Esophagus squamous epithelium (tissue), 5 donors: ENCODE data around the gene PTPRD. TPM values are rescaled to one million over a fixed set of nuclear protein-coding genes. Genes with fewer than 3 reads are reported as not detected.

Source experiments
- DNase-seq: peaks from one replicate; lab custom pipeline; 2025; lab: John Stamatoyannopoulos, UW
- H3K27ac ChIP-seq, 4 donors: fragments of 200-600 bp; sonication (generic); one replicate each; pipeline ENCODE4 v1.5.1; 2016 to 2019; ENCODE audit warnings: mild to moderate bottlenecking in 1 of 4
- H3K27me3 ChIP-seq, 4 donors: fragments of 200-600 bp; sonication (generic); 1 replicate in 3 of 4; 2 replicates in 1 of 4; pipeline versions ENCODE4 v1.5.1 to v1.6.0; 2017 to 2021; ENCODE audit warnings: antibody characterized with exemption in 1 of 4
- H3K36me3 ChIP-seq, 3 donors: fragments of 200-600 bp; sonication (generic); one replicate each; pipeline ENCODE4 v1.5.1; 2016 to 2019
- H3K4me1 ChIP-seq, 3 donors: fragments of 200-600 bp; sonication (generic); one replicate each; pipeline ENCODE4 v1.5.1; 2017 to 2019
- H3K4me3 ChIP-seq, 4 donors: fragments of 200-600 bp; sonication (generic); 1 replicate in 3 of 4; 2 replicates in 1 of 4; pipeline ENCODE4 v1.5.1; 2016 to 2019; ENCODE audit warnings: mild to moderate bottlenecking in 2 of 4, moderate library complexity in 1 of 4
- H3K9me3 ChIP-seq, 3 donors: fragments of 200-600 bp; sonication (generic); one replicate each; pipeline ENCODE4 v1.5.1; 2016 to 2019
- CTCF ChIP-seq, 6 experiments: fragments of 450-650 bp in 4 of 6; fragments of 200-600 bp in 2 of 6; sonication (generic) in 2 of 6; IDR thresholded peaks; one replicate each; pipeline ENCODE4 v1.5.1; 2016 to 2019; ENCODE audit warnings: antibody characterized with exemption in 6 of 6, mild to moderate bottlenecking in 4 of 6, moderate library complexity in 4 of 6
- POLR2A ChIP-seq, 4 donors: fragments of 450-650 bp; IDR thresholded peaks; one replicate each; pipeline ENCODE4 v1.6.1; 2017; ENCODE audit warnings: antibody characterized with exemption in 4 of 4, mild to moderate bottlenecking in 4 of 4, moderate library complexity in 3 of 4
- WGBS, 2 donors: methylation state at CpG; one replicate each; pipeline ENCODE4 v1.1.5; 2018; 5-methylcytosine and 5-hydroxymethylcytosine counted together
- intact Hi-C: fragments of 100-400 bp; cut with DNase I; formaldehyde crosslinking; loops from one replicate; pipeline ENCODE4 v1.15.0; 2022
- total RNA-seq, 4 donors: library from RNA; depleted of rRNA; stranded (reverse); fragments of >200 nt; gene quantifications; one replicate each; pipeline ENCODE4 v1.1.0, GENCODE V29; 2016
- donor health status: DM: yes; HTN: yes; CAD: no.

PTPRD gene
- total RNA-seq, 4 donors from 2014 or later, result 0.23 to 16.3 (median 6.6) TPM

DNA sequence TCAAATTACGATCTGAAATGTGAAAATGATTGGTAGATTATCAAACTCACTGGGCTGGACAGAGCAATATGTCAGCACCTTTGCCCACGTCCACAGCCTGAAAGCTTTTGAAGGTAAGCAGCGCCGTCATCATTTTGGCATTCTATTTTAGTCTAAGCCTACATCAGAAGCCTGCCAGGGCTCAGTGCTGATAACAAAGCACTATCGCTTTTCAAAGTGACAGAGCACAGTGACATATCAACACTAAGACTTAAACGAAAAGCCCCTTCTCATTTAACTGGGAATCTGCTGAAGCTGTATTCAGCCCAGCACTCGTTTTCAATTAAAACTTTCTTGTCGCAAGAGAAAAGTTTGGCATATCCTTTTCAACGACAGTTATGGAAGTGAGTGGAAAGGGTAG is 1076.3 kb downstream of the PTPRD start:
- H3K27me3 ChIP-seq, result no peaks in the 10 kb centered on the region
- H3K27ac ChIP-seq, result no peak overlapping the region
- no peak overlapping the region for H3K4me3 ChIP-seq
- no peaks in the 10 kb centered on the region for H3K36me3 ChIP-seq
- intact Hi-C loops, result no loop called here
- no peak for DNase-seq
- H3K9me3 ChIP-seq, result no peaks in the 10 kb centered on the region
- TF ChIP-seq POLR2A (IDR thresholded peaks at IDR 0.05) (no peak), CTCF (IDR thresholded peaks at IDR 0.05) (no peak)
- 41 to 45% methylated on average over 9 of the region's 9 CpGs for WGBS, 2 donors
- H3K4me1 ChIP-seq, result no peaks in the 10 kb centered on the region

DNA sequence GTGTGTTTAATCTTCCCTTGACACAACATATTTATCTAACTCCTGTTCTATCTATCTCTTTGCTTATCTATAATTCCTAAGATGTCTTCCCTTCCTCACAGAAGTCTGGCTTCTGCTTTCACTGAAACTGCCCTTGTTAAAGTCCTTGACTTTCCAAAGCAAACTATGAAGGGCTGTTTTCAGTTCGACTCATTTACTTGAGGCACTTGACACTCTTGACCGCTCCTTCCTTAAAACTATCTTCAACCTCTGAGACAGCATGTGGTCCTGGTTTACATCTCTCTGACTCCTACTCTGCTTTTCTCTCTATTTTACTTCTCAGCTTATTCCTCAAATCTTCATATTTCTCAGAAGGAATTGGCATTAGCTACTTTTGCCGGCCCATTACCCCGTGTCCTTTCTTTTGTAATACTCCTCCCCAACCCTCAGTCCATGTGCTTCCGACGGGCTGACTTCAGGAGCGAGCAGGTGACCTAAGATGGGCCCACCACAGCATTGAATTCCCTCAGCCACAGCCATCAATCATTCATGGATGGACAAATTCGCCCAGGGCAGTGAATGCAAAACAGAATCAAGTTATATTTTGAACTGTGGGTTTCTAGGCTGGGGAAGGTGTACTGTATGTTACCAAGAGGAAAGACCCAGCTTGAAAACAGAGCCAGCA is 1089.2 kb downstream of the PTPRD start:
- 60 to 73% methylated on average over 8 of the region's 8 CpGs for WGBS, 2 donors
- no peak overlapping the region for H3K4me3 ChIP-seq
- DNase-seq, result no peak

DNA sequence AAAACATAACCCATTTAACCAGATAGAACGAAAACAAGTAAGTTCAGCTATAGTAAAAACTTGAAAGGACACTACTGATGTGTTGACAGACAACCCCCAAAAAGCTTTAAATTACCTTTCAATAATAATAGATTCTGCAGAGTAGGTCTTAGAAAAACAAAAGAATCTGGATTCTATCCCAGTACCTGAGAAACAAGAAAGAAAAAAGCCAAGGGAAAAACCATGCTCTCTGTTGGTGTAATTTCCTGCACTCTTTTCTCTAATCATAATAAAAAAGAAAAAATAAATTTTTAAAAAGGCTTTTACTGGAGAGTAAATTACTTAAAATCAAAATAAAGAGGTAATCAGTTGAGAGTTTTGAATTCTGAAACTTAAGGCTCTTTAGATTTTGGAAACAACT is 1090.4 kb downstream of the PTPRD start:
- intact Hi-C loops, result no loop called here
- Histone ChIP-seq H3K36me3 (no peaks in the 10 kb centered on the region), H3K4me3 (no peak overlapping the region), H3K27me3 (no peaks in the 10 kb centered on the region), H3K4me1 (no peaks in the 10 kb centered on the region), H3K27ac (no peak overlapping the region), H3K9me3 (no peaks in the 10 kb centered on the region)
- TF ChIP-seq POLR2A (IDR thresholded peaks at IDR 0.05) (no peak), CTCF (IDR thresholded peaks at IDR 0.05) (no peak)
- 25 to 41% methylated on average over 1 of the region's 1 CpG for WGBS, 2 donors
- DNase-seq, result no peak

More for the DNA sequence above, 1089.2 kb downstream of the PTPRD start:
- Histone ChIP-seq H3K27ac (no peak overlapping the region), H3K36me3 (no peaks in the 10 kb centered on the region), H3K9me3 (no peaks in the 10 kb centered on the region), H3K27me3 (no peaks in the 10 kb centered on the region), H3K4me1 (no peaks in the 10 kb centered on the region)
- intact Hi-C loops, result no loop called here
- TF ChIP-seq CTCF (IDR thresholded peaks at IDR 0.05), result no peak
- TF ChIP-seq POLR2A (IDR thresholded peaks at IDR 0.05), result no peak

- DNase-seq, result no peak
- intact Hi-C loops, result no loop called here
- Histone ChIP-seq H3K27ac (no peak overlapping the region), H3K36me3 (no peaks in the 10 kb centered on the region), H3K4me1 (no peaks in the 10 kb centered on the region), H3K9me3 (no peaks in the 10 kb centered on the region), H3K4me3 (no peak overlapping the region), H3K27me3 (no peaks in the 10 kb centered on the region)
- TF ChIP-seq CTCF (IDR thresholded peaks at IDR 0.05), result no peak
- no peak for TF ChIP-seq POLR2A (IDR thresholded peaks at IDR 0.05)
- WGBS, 2 donors, result 20 to 28% methylated on average over 5 of the region's 5 CpGs
Observed at GRCh38 chr9:9521033-9521779, 1091.6 kb downstream of the PTPRD start.

GRCh38 chr9:9504869-9505268 is 1107.9 kb downstream of the PTPRD start:
- Histone ChIP-seq H3K4me3 (no peak overlapping the region), H3K4me1 (no peaks in the 10 kb centered on the region), H3K27me3 (no peaks in the 10 kb centered on the region), H3K27ac (no peak overlapping the region), H3K36me3 (no peaks in the 10 kb centered on the region), H3K9me3 (no peaks in the 10 kb centered on the region)
- no peak for TF ChIP-seq CTCF (IDR thresholded peaks at IDR 0.05)
- TF ChIP-seq POLR2A (IDR thresholded peaks at IDR 0.05), result no peak
- intact Hi-C loops, result no loop called here
- no peak for DNase-seq
- 63 to 79% methylated on average over 1 of the region's 1 CpG for WGBS, 2 donors
